HG02798 (cell line): ENCODE data around the gene OPCML.

Experiments
- ATAC-seq: cut with Tn5 transposase; IDR thresholded peaks from one replicate; pipeline ENCODE4 v1.9.1; 2021; ENCODE audit warnings: mild to moderate bottlenecking; ENCODE audit not compliant: unreplicated experiment, poor library complexity

OPCML gene

GRCh38 chr11:133381761-133382130 lies 150.6 kb downstream of the OPCML start:
- no peak for ATAC-seq

- ATAC-seq = no peak
Measured at GRCh38 chr11:133366147-133366546, 166.2 kb downstream of the OPCML start.

GRCh38 chr11:133362916-133363315 lies 169.4 kb downstream of the OPCML start:
- ATAC-seq = no peak

GRCh38 chr11:133362156-133362555 lies 170.1 kb downstream of the OPCML start:
- no peak for ATAC-seq

GRCh38 chr11:133361689-133361994 lies 170.7 kb downstream of the OPCML start:
- no peak for ATAC-seq

- no peak for ATAC-seq
Measured at GRCh38 chr11:133360860-133361688, 171.2 kb downstream of the OPCML start.

GRCh38 chr11:133355095-133355494 lies 177.2 kb downstream of the OPCML start:
- no peak for ATAC-seq

GRCh38 chr11:133354069-133354468 lies 178.2 kb downstream of the OPCML start:
- ATAC-seq = no peak

GRCh38 chr11:133350045-133350444 lies 182.3 kb downstream of the OPCML start:
- no peak for ATAC-seq

GRCh38 chr11:133347988-133348387 lies 184.3 kb downstream of the OPCML start:
- ATAC-seq = no peak

- no peak for ATAC-seq
Measured at GRCh38 chr11:133346137-133346536, 186.2 kb downstream of the OPCML start.

- no peak for ATAC-seq
Measured at GRCh38 chr11:133343951-133344350, 188.3 kb downstream of the OPCML start.

GRCh38 chr11:133339495-133340140 lies 192.7 kb downstream of the OPCML start:
- no peak for ATAC-seq

- no peak for ATAC-seq
Measured at GRCh38 chr11:133338588-133338987, 193.7 kb downstream of the OPCML start.

- no peak for ATAC-seq
Measured at GRCh38 chr11:133337951-133338418, 194.3 kb downstream of the OPCML start.

GRCh38 chr11:133337193-133337592 lies 195.1 kb downstream of the OPCML start:
- no peak for ATAC-seq

- no peak for ATAC-seq
Measured at GRCh38 chr11:133331031-133331430, 201.3 kb downstream of the OPCML start.

- ATAC-seq = no peak
Measured at GRCh38 chr11:133326849-133327248, 205.5 kb downstream of the OPCML start.

GRCh38 chr11:133326332-133326731 lies 206.0 kb downstream of the OPCML start:
- ATAC-seq = no peak

GRCh38 chr11:133325711-133326110 lies 206.6 kb downstream of the OPCML start:
- ATAC-seq = no peak

GRCh38 chr11:133323354-133323753 lies 208.9 kb downstream of the OPCML start:
- ATAC-seq = no peak

GRCh38 chr11:133318221-133318620 lies 214.1 kb downstream of the OPCML start:
- no peak for ATAC-seq
